HG02981 (cell line): Measurements from ENCODE around the gene TENM3.
"Not testable (repeated sequence)": the region's sequence is repeated elsewhere in the genome, so short reads cannot be mapped to it uniquely, and the experiment has no call there.

ENCODE experiments used
- ATAC-seq: cut with Tn5 transposase; IDR thresholded peaks from one replicate; pipeline ENCODE4 v1.9.1; 2021; ENCODE audit warnings: mild to moderate bottlenecking, moderate library complexity; ENCODE audit not compliant: unreplicated experiment

The TENM3 gene

GRCh38 chr4:182227611-182228010 is 15.6 kb upstream of the TENM3 start:
- no peak for ATAC-seq

GRCh38 chr4:182228991-182229577 is 14.1 kb upstream of the TENM3 start:
- no peak for ATAC-seq

GRCh38 chr4:182230256-182230655 is 12.9 kb upstream of the TENM3 start:
- no peak for ATAC-seq

GRCh38 chr4:182231080-182231479 is 12.1 kb upstream of the TENM3 start:
- ATAC-seq = no peak

- ATAC-seq = no peak
Observed at GRCh38 chr4:182231496-182231895, 11.7 kb upstream of the TENM3 start.

GRCh38 chr4:182233310-182234090 is 9.7 kb upstream of the TENM3 start:
- no peak for ATAC-seq

GRCh38 chr4:182235021-182235795 is 8.0 kb upstream of the TENM3 start:
- ATAC-seq = no peak

- ATAC-seq = no peak
Observed at GRCh38 chr4:182236186-182236585, 7.0 kb upstream of the TENM3 start.

- ATAC-seq = not testable (repeated sequence)
Observed at GRCh38 chr4:182237010-182237409, 6.2 kb upstream of the TENM3 start.

- ATAC-seq = no peak
Observed at GRCh38 chr4:182238355-182238931, 4.8 kb upstream of the TENM3 start.

GRCh38 chr4:182240161-182241130 is 2.8 kb upstream of the TENM3 start:
- ATAC-seq = no peak

GRCh38 chr4:182242260-182242659 is 942 bp upstream of the TENM3 start:
- ATAC-seq = not testable (repeated sequence)

- no peak for ATAC-seq
Observed at GRCh38 chr4:182242787-182243186, 415 bp upstream of the TENM3 start.

GRCh38 chr4:182245041-182245440 is 1.8 kb downstream of the TENM3 start:
- no peak for ATAC-seq

- ATAC-seq = no peak
Observed at GRCh38 chr4:182245541-182246215, 2.5 kb downstream of the TENM3 start.

- ATAC-seq = no peak
Observed at GRCh38 chr4:182246401-182247205, 3.4 kb downstream of the TENM3 start.

GRCh38 chr4:182248295-182248694 is 5.1 kb downstream of the TENM3 start:
- ATAC-seq = no peak

GRCh38 chr4:182250446-182250845 is 7.2 kb downstream of the TENM3 start:
- ATAC-seq = no peak

GRCh38 chr4:182251116-182251515 is 7.9 kb downstream of the TENM3 start:
- ATAC-seq = no peak
